ENCODE measurements around the gene FBXO36. TPM values are rescaled to one million over a fixed set of nuclear protein-coding genes. Genes with fewer than 3 reads are reported as not detected.
A peak's percentile ranks its signal among the peaks of the same experiment; 100 is the strongest.

The FBXO36 gene
- total and polyA plus RNA-seq, 2 of the 13 experiments (the other 11 are each of a cell fraction or from before 2014, with no cell fraction given): 2.8 TPM

DNA sequence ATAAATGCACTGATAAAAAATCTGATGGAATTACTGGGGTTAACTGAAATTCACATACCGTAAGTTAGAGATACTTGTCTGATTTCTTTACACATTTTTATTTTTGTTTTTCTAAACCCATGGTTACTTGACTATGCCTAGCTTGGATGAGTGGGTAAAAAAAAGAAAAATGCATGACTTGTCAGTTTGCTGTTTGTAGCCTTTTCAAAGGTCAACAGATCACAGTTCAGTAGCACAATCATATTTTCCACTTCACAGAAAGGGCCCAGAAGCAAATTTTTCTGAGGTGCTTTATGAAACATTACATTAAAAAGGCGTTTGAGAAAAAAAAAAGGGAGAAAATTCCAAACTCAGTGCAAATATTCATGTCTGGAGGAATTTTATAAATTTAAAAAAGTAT, 130.0 kb downstream of the FBXO36 start:
- ChIA-PET CTCF (ENCODE audit: low intra/inter-chr PET ratio, low total read pairs) (no interaction called here), POLR2A (no interaction called here)
- H3K27ac ChIP-seq (ENCODE audit: extremely low read length, insufficient read depth, low read length): peak overlapping the region; percentile 28
- H3K4me1 ChIP-seq (ENCODE audit: insufficient read depth, low read length): peaks cover 13% of the 10 kb centered on the region
- peak overlapping the region; percentile 52 for H3K4me2 ChIP-seq (ENCODE audit: low read depth, low read length)
- H4K20me1 ChIP-seq (ENCODE audit: insufficient read depth, low read length): no peaks in the 10 kb centered on the region
- H2AFZ ChIP-seq (ENCODE audit: low read length): no peak overlapping the region
- no peaks in the 10 kb centered on the region for H3K79me2 ChIP-seq (ENCODE audit: insufficient read depth, low read length)
- H3K27me3 ChIP-seq (ENCODE audit: control insufficient read depth in 1 of 2, insufficient read depth in 2 of 2, low read length in 2 of 2): no peaks in the 10 kb centered on the region; a peak in 1 of 5 replicates
- no TSS peak for BruUV-seq (replicated peaks)
- 0 out of 2 replicates have a peak overlapping the region, but pooled peaks have one; percentile 24 for H3K9ac ChIP-seq (ENCODE audit: insufficient read depth, low read depth, low read length)
- H3K9me3 ChIP-seq (ENCODE audit: low read length): no peaks in the 10 kb centered on the region
- intact Hi-C loops (cut with micrococcal nuclease; ENCODE audit: unreplicated experiment): no loop called here
- in situ Hi-C loops (cut with HindIII; ENCODE audit: extremely low pct_ligation_motif_present, low pct_unique_long_range_greater_than_20kb): no loop called here
- FAIRE-seq (peak; percentile 59), ATAC-seq (peak; percentile 77), DNase-seq (ENCODE audit: low spot score) (peak; percentile 60)
- 6% methylated on average over 2 of the region's 2 CpGs for WGBS (ENCODE audit: low lambda C conversion rate)
- H3K36me3 ChIP-seq (replicated peaks in 1 of 2; ENCODE audit: control insufficient read depth in 1 of 2, insufficient read depth in 2 of 2, low read length in 2 of 2): no peaks in the 10 kb centered on the region
- peak overlapping the region in 1 of 3 experiments; percentile 53; a peak in 3 of 6 replicates for H3K4me3 ChIP-seq (replicated peaks in 1 of 3; ENCODE audit: insufficient read depth in 1 of 3, low read depth in 2 of 3, low read length in 3 of 3)
- no peak for TF ChIP-seq TERF1 (CRISPR knock-in tag; IDR thresholded peaks at IDR 0.05)
- no peak for TF ChIP-seq MAZ (IDR thresholded peaks at IDR 0.05; ENCODE audit: borderline replicate concordance, low read depth, low read length)
- no peak for TF ChIP-seq MAZ (CRISPR knock-in tag; IDR thresholded peaks at IDR 0.05; ENCODE audit: low read depth)
- TF ChIP-seq, protein P1, sequence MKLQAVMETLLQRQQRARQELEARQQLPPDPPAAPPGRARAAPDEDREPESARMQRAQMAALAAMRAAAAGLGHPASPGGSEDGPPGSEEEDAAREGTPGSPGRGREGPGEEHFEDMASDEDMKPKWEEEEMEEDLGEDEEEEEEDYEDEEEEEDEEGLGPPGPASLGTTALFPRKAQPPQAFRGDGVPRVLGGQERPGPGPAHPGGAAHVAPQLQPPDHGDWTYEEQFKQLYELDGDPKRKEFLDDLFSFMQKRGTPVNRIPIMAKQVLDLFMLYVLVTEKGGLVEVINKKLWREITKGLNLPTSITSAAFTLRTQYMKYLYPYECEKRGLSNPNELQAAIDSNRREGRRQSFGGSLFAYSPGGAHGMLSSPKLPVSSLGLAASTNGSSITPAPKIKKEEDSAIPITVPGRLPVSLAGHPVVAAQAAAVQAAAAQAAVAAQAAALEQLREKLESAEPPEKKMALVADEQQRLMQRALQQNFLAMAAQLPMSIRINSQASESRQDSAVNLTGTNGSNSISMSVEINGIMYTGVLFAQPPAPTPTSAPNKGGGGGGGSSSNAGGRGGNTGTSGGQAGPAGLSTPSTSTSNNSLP (IDR thresholded peaks at IDR 0.05; ENCODE audit: low read depth, low read length): 0 out of 2 replicates have a peak, but pooled peaks have one; percentile 34
- TF ChIP-seq, protein P2, sequence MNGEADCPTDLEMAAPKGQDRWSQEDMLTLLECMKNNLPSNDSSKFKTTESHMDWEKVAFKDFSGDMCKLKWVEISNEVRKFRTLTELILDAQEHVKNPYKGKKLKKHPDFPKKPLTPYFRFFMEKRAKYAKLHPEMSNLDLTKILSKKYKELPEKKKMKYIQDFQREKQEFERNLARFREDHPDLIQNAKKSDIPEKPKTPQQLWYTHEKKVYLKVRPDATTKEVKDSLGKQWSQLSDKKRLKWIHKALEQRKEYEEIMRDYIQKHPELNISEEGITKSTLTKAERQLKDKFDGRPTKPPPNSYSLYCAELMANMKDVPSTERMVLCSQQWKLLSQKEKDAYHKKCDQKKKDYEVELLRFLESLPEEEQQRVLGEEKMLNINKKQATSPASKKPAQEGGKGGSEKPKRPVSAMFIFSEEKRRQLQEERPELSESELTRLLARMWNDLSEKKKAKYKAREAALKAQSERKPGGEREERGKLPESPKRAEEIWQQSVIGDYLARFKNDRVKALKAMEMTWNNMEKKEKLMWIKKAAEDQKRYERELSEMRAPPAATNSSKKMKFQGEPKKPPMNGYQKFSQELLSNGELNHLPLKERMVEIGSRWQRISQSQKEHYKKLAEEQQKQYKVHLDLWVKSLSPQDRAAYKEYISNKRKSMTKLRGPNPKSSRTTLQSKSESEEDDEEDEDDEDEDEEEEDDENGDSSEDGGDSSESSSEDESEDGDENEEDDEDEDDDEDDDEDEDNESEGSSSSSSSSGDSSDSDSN (CRISPR knock-in tag; IDR thresholded peaks at IDR 0.05): no peak
- no peak for TF ChIP-seq HHEX (CRISPR knock-in tag; IDR thresholded peaks at IDR 0.05)
- TF ChIP-seq ZNF724P (CRISPR knock-in tag; IDR thresholded peaks at IDR 0.05; ENCODE audit: borderline replicate concordance): no peak
- TF ChIP-seq AHDC1 (CRISPR knock-in tag; IDR thresholded peaks at IDR 0.05; ENCODE audit: borderline replicate concordance): peak; percentile 48; the same call in 1 of the 2 replicates
- peak; percentile 18; the same call in 1 of the 2 replicates for TF ChIP-seq HNF4G (IDR thresholded peaks at IDR 0.05; ENCODE audit: borderline replicate concordance, low read depth, low read length)
- TF ChIP-seq HNF4G (CRISPR knock-in tag; IDR thresholded peaks at IDR 0.05; ENCODE audit: borderline replicate concordance, low read depth): no peak
- peak; percentile 5; the same call in 1 of the 2 replicates for TF ChIP-seq RARA (CRISPR knock-in tag; IDR thresholded peaks at IDR 0.05)
- no peak for TF ChIP-seq FOXK1 (CRISPR knock-in tag; IDR thresholded peaks at IDR 0.05; ENCODE audit: borderline replicate concordance, low read depth)
- peak; percentile 76; the same call in 1 of the 2 replicates for TF ChIP-seq NR2F6 (IDR thresholded peaks at IDR 0.05)
- peak; percentile 52; the same call in 1 of the 2 replicates for TF ChIP-seq NR2F6 (CRISPR knock-in tag; IDR thresholded peaks at IDR 0.05)
- peak; percentile 80 for TF ChIP-seq MAFF (IDR thresholded peaks at IDR 0.05; ENCODE audit: low read depth, low read length)

Measured in HepG2 (cell line).